GM23338 (cell line): ENCODE measurements around the gene SH3PXD2B. TPM values are rescaled to one million over a fixed set of nuclear protein-coding genes. Genes with fewer than 3 reads are reported as not detected.

Source experiments
- ATAC-seq: fragments of 200-7000 bp; cut with Tn5 transposase; 3 replicates; pipeline ENCODE4 v1.9.1; 2020
- DNase-seq: peaks from one replicate; pipeline ENCODE4 v3.0.0-alpha.2; 2015; ENCODE audit warnings: low spot score
- H2AFZ ChIP-seq: fragments of 200-600 bp; sonication (generic); 2 replicates; pipeline ENCODE4 v1.8.0; 2016; ENCODE audit warnings: antibody characterized with exemption, mild to moderate bottlenecking, moderate library complexity
- H3F3A ChIP-seq: fragments of 200-600 bp; sonication (generic); replicated peaks from 2 replicates; pipeline ENCODE4 v1.8.0; 2017; ENCODE audit warnings: antibody characterized with exemption, mixed run types, low read depth
- H3K27ac ChIP-seq: fragments of 200-600 bp; sonication (generic); 2 replicates; pipeline ENCODE4 v1.6.1; 2016; ENCODE audit warnings: low read depth
- H3K27me3 ChIP-seq: fragments of 200-600 bp; sonication (generic); 2 replicates; pipeline ENCODE4 v1.8.0; 2016; ENCODE audit warnings: mild to moderate bottlenecking, mixed run types, moderate library complexity; ENCODE audit not compliant: insufficient read depth
- H3K36me3 ChIP-seq: fragments of 200-600 bp; sonication (generic); 2 replicates; pipeline ENCODE4 v1.8.0; 2016; ENCODE audit warnings: mild to moderate bottlenecking; ENCODE audit not compliant: insufficient read depth
- H3K4me1 ChIP-seq: fragments of 200-600 bp; sonication (generic); 2 replicates; pipeline ENCODE4 v1.8.0; 2016; ENCODE audit warnings: mild to moderate bottlenecking, moderate library complexity; ENCODE audit not compliant: insufficient read depth
- H3K4me2 ChIP-seq: fragments of 200-600 bp; sonication (generic); 2 replicates; pipeline ENCODE4 v1.7.1; 2017; ENCODE audit warnings: mixed run types
- H3K4me3 ChIP-seq: fragments of 200-600 bp; sonication (generic); 2 replicates; pipeline ENCODE4 v1.6.1; 2016; ENCODE audit warnings: mixed run types
- H3K79me2 ChIP-seq: fragments of 200-600 bp; sonication (generic); replicated peaks from 2 replicates; pipeline ENCODE4 v1.8.0; 2017; ENCODE audit warnings: mild to moderate bottlenecking; ENCODE audit not compliant: insufficient read depth
- H3K9me2 ChIP-seq: fragments of 200-600 bp; sonication (generic); 2 replicates; pipeline ENCODE4 v1.8.0; 2017; ENCODE audit not compliant: insufficient read depth
- H4K20me1 ChIP-seq: fragments of 200-600 bp; sonication (generic); replicated peaks from 2 replicates; pipeline ENCODE4 v1.8.0; 2017; ENCODE audit warnings: mild to moderate bottlenecking; ENCODE audit not compliant: insufficient read depth
- H3K27ac Mint-ChIP-seq: 2 replicates; pipeline ENCODE4 v1.8.0; 2020; ENCODE audit warnings: inconsistent platforms, mild to moderate bottlenecking, moderate library complexity, mixed read lengths
- H3K27me3 Mint-ChIP-seq: 3 replicates; pipeline ENCODE4 v1.8.0; 2022; ENCODE audit warnings: low read depth, mild to moderate bottlenecking, moderate library complexity, mixed read lengths, inconsistent platforms; ENCODE audit not compliant: insufficient read depth, poor library complexity
- H3K36me3 Mint-ChIP-seq: 3 replicates; pipeline ENCODE4 v1.8.0; 2021; ENCODE audit warnings: low read depth, mild to moderate bottlenecking, inconsistent platforms, moderate library complexity, mixed read lengths
- H3K4me1 Mint-ChIP-seq: 3 replicates; pipeline ENCODE4 v1.8.0; 2020; ENCODE audit warnings: mild to moderate bottlenecking, inconsistent platforms, mixed read lengths
- H3K4me3 Mint-ChIP-seq: 3 replicates; pipeline ENCODE4 v1.8.0; 2021; ENCODE audit warnings: moderate library complexity, mild to moderate bottlenecking, inconsistent platforms, mixed read lengths
- H3K9me3 Mint-ChIP-seq: 3 replicates; pipeline ENCODE4 v1.8.0; 2020; ENCODE audit warnings: moderate library complexity, mild to moderate bottlenecking, inconsistent platforms, mixed read lengths
- CREB1 ChIP-seq: fragments of 250-450 bp; sonication (Bioruptor Pico); IDR thresholded peaks from 2 replicates; pipeline ENCODE4 v1.5.0; 2020; ENCODE audit warnings: low read depth, mild to moderate bottlenecking, moderate library complexity
- CTCF ChIP-seq, 2 experiments: fragments of 200-600 bp in 1 of 2; sonication (generic) in 1 of 2; conservative IDR thresholded peaks; 2 replicates each; pipeline versions ENCODE4 v1.5.1 to v1.6.1; 2016 to 2017; ENCODE audit warnings: antibody characterized with exemption in 2 of 2, low read depth in 2 of 2, mild to moderate bottlenecking in 2 of 2, moderate library complexity in 1 of 2
- ETS1 ChIP-seq: IDR thresholded peaks from 2 replicates; pipeline ENCODE4 v1.6.1; 2016; ENCODE audit warnings: antibody characterized with exemption
- EZH2 ChIP-seq: fragments of 200-600 bp; sonication (generic); IDR thresholded peaks from one replicate; pipeline ENCODE4 v1.8.0; 2017; ENCODE audit warnings: antibody characterized with exemption, mild to moderate bottlenecking, low read depth; ENCODE audit not compliant: unreplicated experiment
- EZH2phosphoT487 ChIP-seq: fragments of 200-600 bp; sonication (generic); IDR thresholded peaks from one replicate; pipeline ENCODE4 v1.8.1; 2018; ENCODE audit warnings: antibody characterized with exemption; ENCODE audit not compliant: unreplicated experiment
- JUNB ChIP-seq: IDR thresholded peaks from one replicate; pipeline ENCODE4 v1.6.1; 2016; ENCODE audit warnings: antibody characterized with exemption; ENCODE audit not compliant: unreplicated experiment
- NANOG ChIP-seq: IDR thresholded peaks from 2 replicates; pipeline ENCODE4 v1.6.1; 2016; ENCODE audit warnings: antibody characterized with exemption, borderline replicate concordance
- POLR2AphosphoS5 ChIP-seq: IDR thresholded peaks from 2 replicates; pipeline ENCODE4 v1.6.1; 2016; ENCODE audit warnings: antibody characterized with exemption, low read depth
- REST ChIP-seq: IDR thresholded peaks from one replicate; pipeline ENCODE4 v1.6.1; 2018; ENCODE audit warnings: antibody characterized with exemption; ENCODE audit not compliant: unreplicated experiment
- STAT1 ChIP-seq: IDR thresholded peaks from one replicate; pipeline ENCODE4 v1.6.1; 2016; ENCODE audit warnings: antibody characterized with exemption; ENCODE audit not compliant: unreplicated experiment
- ZNF114 ChIP-seq: fragments of 250-450 bp; sonication (Bioruptor Pico); IDR thresholded peaks from 2 replicates; pipeline ENCODE4 v1.5.0; 2020; ENCODE audit warnings: mild to moderate bottlenecking, moderate library complexity
- ZNF331 ChIP-seq: fragments of 250-450 bp; sonication (Bioruptor Pico); IDR thresholded peaks from 2 replicates; pipeline ENCODE4 v1.5.0; 2020; ENCODE audit warnings: low read depth, mild to moderate bottlenecking, moderate library complexity
- ZNF462 ChIP-seq: fragments of 250-450 bp; sonication (Bioruptor Pico); IDR thresholded peaks from 2 replicates; pipeline ENCODE4 v1.5.0; 2020; ENCODE audit warnings: mild to moderate bottlenecking, moderate library complexity
- polyA plus RNA-seq: library from polyadenylated mRNA; unstranded; fragments of >200 nt; fragmentation: Nextera tagmentation; extraction: Ambion mirVana; gene quantifications from 2 replicates; pipeline ENCODE4 v1.2.1, GENCODE V29; 2016
- total RNA-seq: library from RNA; depleted of rRNA; stranded (reverse); fragments of >200 nt; shearing (Covaris generic); gene quantifications from 2 replicates; pipeline ENCODE4 v1.2.3, GENCODE V29; 2014

The SH3PXD2B gene
- total and polyA plus RNA-seq, 2 experiments from 2014 or later, result 40.2 to 52.5 TPM

GRCh38 chr5:172446336-172447051 is 7.8 kb downstream of the SH3PXD2B start:
- Histone ChIP-seq H3K9me2 (no peaks in the 10 kb centered on the region), H2AFZ (no peak overlapping the region), H3K4me1 (peaks cover 14% of the 10 kb centered on the region), H3K27ac (no peak overlapping the region), H4K20me1 (peaks cover 84% of the 10 kb centered on the region), H3K4me3 (no peak overlapping the region), H3K79me2 (peaks cover 93% of the 10 kb centered on the region), H3F3A (no peaks in the 10 kb centered on the region), H3K4me2 (no peak overlapping the region), H3K36me3 (no peaks in the 10 kb centered on the region), H3K27me3 (no peaks in the 10 kb centered on the region)
- ATAC-seq (no peak), DNase-seq (no peak)
- Mint-ChIP-seq H3K4me1 (peaks cover 50% of the 10 kb centered on the region), H3K9me3 (no peaks in the 10 kb centered on the region), H3K36me3 (peaks cover 7% of the 10 kb centered on the region; the same call in 2 of the 3 replicates), H3K27me3 (peaks cover 5% of the 10 kb centered on the region), H3K27ac (0 out of 2 replicates have a peak overlapping the region, but pooled peaks have one; percentile 58), H3K4me3 (no peak overlapping the region)
- TF ChIP-seq ZNF462 (CRISPR knock-in tag) (no peak), ETS1 (no peak), REST (no peak), NANOG (no peak), EZH2phosphoT487 (no peak), CTCF (conservative IDR thresholded peaks at IDR 0.05; ENCODE audit: low read depth in 2 of 2) (no peak), JUNB (no peak), EZH2 (no peak), POLR2AphosphoS5 (no peak), CREB1 (no peak), ZNF114 (CRISPR knock-in tag) (no peak), STAT1 (no peak), ZNF331 (CRISPR knock-in tag) (no peak)
